Cardiac fibroblast (primary cell): ENCODE results near the gene DNAAF5.

Experiments used
- DNase-seq, 2 donors: peaks; one replicate each; pipeline versions ENCODE4 v3.0.0 to v3.0.0-alpha.2; 2010; ENCODE audit warnings: low read depth in 2 of 2
- H3K4me3 ChIP-seq, 2 donors: replicated peaks in 1 of 2; 1 replicate in 1 of 2; 2 replicates in 1 of 2; pipeline ENCODE4 v1.5.1; 2011; ENCODE audit warnings: low read depth in 2 of 2, low read length in 2 of 2, mild to moderate bottlenecking in 2 of 2, moderate library complexity in 1 of 2
- CTCF ChIP-seq: IDR thresholded peaks from one replicate; pipeline ENCODE4 v1.5.1; 2011; ENCODE audit warnings: low read depth, mild to moderate bottlenecking, low read length, inconsistent platforms

The DNAAF5 gene

DNA sequence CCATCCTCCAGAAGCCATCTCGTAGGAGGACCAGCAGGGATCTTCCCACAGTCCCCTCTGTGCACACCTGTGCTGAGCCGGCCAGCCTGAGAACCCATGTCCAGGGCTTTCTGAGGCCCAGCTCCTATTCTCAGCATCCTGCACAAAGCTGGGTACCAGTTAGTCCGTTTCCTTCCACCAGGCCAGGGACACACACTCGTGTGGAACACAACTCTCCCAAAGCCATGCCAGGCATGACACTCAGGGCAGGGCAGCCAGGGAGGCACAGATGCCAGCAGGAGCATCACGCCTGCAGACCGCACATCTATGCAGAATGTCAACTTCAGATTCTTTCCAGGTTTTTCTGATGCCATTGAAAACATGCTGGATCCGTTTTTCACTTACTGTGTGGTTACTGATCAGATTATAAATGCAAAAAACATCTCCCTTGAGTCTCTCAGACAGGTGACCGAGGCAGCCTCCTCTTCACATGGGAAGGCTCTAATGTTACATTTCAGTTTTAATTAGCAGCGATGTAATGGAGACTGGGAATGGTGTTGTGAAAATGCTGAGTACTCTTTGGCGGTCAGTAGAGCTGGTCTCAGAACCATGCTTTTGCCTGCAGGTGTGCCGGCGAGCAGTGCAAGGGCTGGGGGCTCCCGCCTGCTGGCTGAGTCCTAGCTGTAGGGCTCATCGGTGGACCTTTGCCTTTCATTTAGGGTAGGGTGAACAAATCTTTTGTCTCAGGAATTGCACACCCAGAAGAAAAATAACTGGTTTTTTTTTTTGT lies 102.5 kb downstream of the DNAAF5 start:
- no peak for DNase-seq
- no peak overlapping the region for H3K4me3 ChIP-seq
- no peak for TF ChIP-seq CTCF

DNA sequence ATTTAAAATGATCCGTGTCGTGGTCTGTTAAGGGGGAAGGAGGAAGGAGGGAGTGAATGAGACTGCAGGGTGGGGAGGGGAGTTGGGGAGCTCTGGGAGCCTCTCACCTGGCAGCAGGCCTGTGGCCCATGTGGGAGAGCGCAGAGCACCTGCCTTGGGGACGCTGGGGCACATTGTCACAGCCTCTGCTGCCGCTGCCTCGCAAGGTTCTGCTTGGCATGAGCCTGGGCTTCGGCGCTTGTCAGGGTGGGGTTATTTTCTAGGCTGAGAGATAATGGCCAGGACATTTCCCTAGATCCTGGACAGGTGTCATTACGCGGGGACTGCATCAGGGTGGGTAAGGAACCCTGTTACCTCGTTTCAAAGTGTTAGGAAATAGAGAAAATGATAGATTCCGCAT lies 103.6 kb downstream of the DNAAF5 start:
- no peak overlapping the region for H3K4me3 ChIP-seq
- no peak for DNase-seq

DNA sequence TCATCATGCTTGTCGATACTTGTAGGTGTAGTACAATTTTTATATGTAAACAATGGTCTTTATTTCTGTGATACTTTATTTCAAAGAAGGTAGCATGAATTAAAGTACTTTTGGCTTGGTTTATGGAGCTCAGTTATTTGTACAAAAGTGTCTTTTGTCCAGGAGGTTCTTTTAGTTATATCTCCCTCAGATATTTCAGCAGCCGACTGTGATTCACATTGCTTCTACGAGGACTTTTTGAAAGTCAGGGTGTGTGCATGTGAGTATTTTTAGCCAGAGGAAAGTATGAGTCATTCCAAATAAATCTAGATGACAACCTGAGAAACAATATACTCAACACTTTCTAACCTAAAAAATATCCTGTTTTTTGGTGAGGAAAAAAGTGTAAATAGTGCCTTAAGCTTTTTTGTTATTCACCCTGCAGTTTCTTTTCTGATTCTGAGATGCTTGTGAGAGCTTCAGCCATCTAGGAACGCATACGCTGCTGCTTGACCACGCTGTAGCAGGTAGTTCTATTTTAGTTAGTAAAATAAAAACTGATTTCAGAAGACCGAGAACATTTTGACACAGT lies 105.2 kb downstream of the DNAAF5 start:
- TF ChIP-seq CTCF = no peak
- peak; percentile 90 to 94 for DNase-seq
- H3K4me3 ChIP-seq = peak overlapping the region in 1 of 2 donors; percentile 4

More for the DNA sequence above, 103.6 kb downstream of the DNAAF5 start:
- TF ChIP-seq CTCF = no peak

DNA sequence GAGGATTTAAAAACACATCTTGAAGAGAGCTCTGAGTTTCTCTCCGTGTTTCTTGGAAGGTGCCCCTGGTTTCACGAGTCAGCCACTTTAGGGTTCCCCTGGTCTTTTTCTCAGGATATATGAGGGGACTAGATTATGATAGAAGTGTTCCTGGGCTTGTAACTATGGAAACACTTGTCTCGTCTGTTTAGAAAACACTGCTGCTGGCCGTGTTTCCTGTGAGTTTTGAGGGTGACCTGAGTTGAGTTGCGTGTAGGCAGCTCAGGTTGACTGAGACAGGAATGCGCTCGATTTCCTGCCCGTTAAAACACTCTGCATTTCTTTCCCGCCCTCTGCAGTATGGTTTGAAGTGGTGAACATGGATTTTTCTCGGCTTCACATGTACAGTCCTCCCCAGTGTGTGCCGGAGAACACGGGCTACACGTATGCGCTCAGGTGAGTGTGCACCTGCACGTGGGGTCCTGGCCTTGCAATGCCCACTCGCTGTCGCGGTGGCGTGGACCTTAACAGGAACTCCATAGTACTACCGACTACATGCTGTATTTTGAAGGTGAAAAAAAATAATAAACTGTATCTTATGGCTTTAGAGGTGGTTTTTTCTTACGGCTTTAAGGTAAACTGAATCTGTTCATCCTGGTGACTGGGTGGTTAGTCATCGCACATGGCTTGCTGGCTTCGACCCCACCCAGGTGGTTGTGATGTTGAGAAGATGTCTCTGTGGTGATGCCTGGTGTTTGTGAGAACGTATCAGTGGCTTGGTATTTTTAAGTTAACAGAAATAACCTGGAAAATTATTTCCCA lies 105.9 kb downstream of the DNAAF5 start, which contains the start of gene SUN1:
Gene SUN1, plus strand, starts transcription at position 310 of the 801 bp plus-strand sequence. Its CDS starts 49 bp downstream, at position 359.
- peak; percentile 82 to 84 for DNase-seq
- H3K4me3 ChIP-seq = peak within 1 kb of the TSS in 1 of 2 donors; percentile 4
- no peak for TF ChIP-seq CTCF

- no peak for DNase-seq
- no peak for TF ChIP-seq CTCF
- H3K4me3 ChIP-seq = no peak overlapping the region
Observed at GRCh38 chr7:832968-833424, 106.5 kb downstream of the DNAAF5 start.

GRCh38 chr7:833601-834258 lies 107.2 kb downstream of the DNAAF5 start:
- H3K4me3 ChIP-seq = no peak overlapping the region
- no peak for TF ChIP-seq CTCF
- no peak for DNase-seq
